HepG2 (cell line): ENCODE measurements around the gene VPS37B. TPM values are rescaled to one million over a fixed set of nuclear protein-coding genes. Genes with fewer than 3 reads are reported as not detected.

Source experiments
- ATAC-seq: fragments of 200-7000 bp; cut with Tn5 transposase; 3 replicates; pipeline ENCODE4 v1.9.1; 2020; ENCODE audit warnings: mild to moderate bottlenecking, moderate library complexity
- BruUV-seq: library from RNA; stranded (reverse); fragments of 400-500 nt; replicated peaks from 2 replicates; lab custom pipeline; 2021; lab: Mats Ljungman, UMichigan
- CTCF ChIA-PET: fragments of 300-600 bp; formaldehyde crosslinking; extraction: SDS; loops from one replicate; lab custom pipeline; 2021; ENCODE audit warnings: low total read pairs, inconsistent platforms, low intra/inter-chr PET ratio; lab: Yijun Ruan, JAX
- POLR2A ChIA-PET: fragments of 350-600 bp; sonication (Branson Sonifier 250); formaldehyde crosslinking; loops from one replicate; lab custom pipeline; 2020; ENCODE audit warnings: antibody characterized with exemption, inconsistent platforms; lab: Yijun Ruan, JAX
- DNase-seq: peaks from one replicate; pipeline ENCODE4 v3.0.0-alpha.2; 2015; ENCODE audit warnings: low spot score
- FAIRE-seq: peaks from 3 replicates; lab custom pipeline; 2011; peaks lifted over from hg19 to GRCh38; lab: Jason Lieb, UNC
- H2AFZ ChIP-seq: one replicate; pipeline ENCODE4 v1.6.1; 2011; ENCODE audit warnings: low read length, inconsistent platforms
- H3K27ac ChIP-seq: fragments of 300-600 bp; 3 replicates; pipeline ENCODE4 v1.8.0; 2011; ENCODE audit warnings: mixed run types, mild to moderate bottlenecking, mixed read lengths, low read length, inconsistent platforms; ENCODE audit not compliant: insufficient read depth; ENCODE audit errors: extremely low read length
- H3K27me3 ChIP-seq, 2 experiments: fragments of 200-600 bp in 1 of 2; 2 replicates in 1 of 2; 3 replicates in 1 of 2; pipeline versions ENCODE4 v1.6.0 to v1.8.0; 2011; ENCODE audit warnings: low read length in 2 of 2, mild to moderate bottlenecking in 2 of 2, moderate library complexity in 2 of 2, inconsistent platforms in 1 of 2; ENCODE audit not compliant: insufficient read depth in 2 of 2, control insufficient read depth in 1 of 2
- H3K36me3 ChIP-seq, 2 experiments: fragments of 200-600 bp in 1 of 2; replicated peaks in 1 of 2; 2 replicates in 1 of 2; 3 replicates in 1 of 2; pipeline versions ENCODE4 v1.5.1 to v1.8.0; 2011; ENCODE audit warnings: low read length in 2 of 2, inconsistent platforms in 1 of 2; ENCODE audit not compliant: insufficient read depth in 2 of 2, control insufficient read depth in 1 of 2
- H3K4me1 ChIP-seq: 2 replicates; pipeline ENCODE4 v1.5.1; 2012; ENCODE audit warnings: low read length, inconsistent platforms; ENCODE audit not compliant: insufficient read depth
- H3K4me2 ChIP-seq: 2 replicates; pipeline ENCODE4 v1.6.0; 2011; ENCODE audit warnings: low read depth, low read length, inconsistent platforms
- H3K4me3 ChIP-seq, 3 experiments: fragments of 200-600 bp in 1 of 3; sonication (generic), shearing (Covaris generic) in 1 of 3; replicated peaks in 1 of 3; 2 replicates each; pipeline ENCODE4 v1.5.1; 2011 to 2016; ENCODE audit warnings: low read length in 3 of 3, inconsistent platforms in 2 of 3, low read depth in 2 of 3, mild to moderate bottlenecking in 2 of 3, control low read depth in 1 of 3, mixed read lengths in 1 of 3; ENCODE audit not compliant: insufficient read depth in 1 of 3
- H3K79me2 ChIP-seq: one replicate; pipeline ENCODE4 v1.6.1; 2011; ENCODE audit warnings: low read length, inconsistent platforms; ENCODE audit not compliant: insufficient read depth
- H3K9ac ChIP-seq: 2 replicates; pipeline ENCODE4 v1.6.0; 2011; ENCODE audit warnings: mild to moderate bottlenecking, low read depth, low read length, inconsistent platforms; ENCODE audit not compliant: insufficient read depth
- H3K9me3 ChIP-seq: 2 replicates; pipeline ENCODE4 v1.5.1; 2012; ENCODE audit warnings: mild to moderate bottlenecking, low read length
- H4K20me1 ChIP-seq: 2 replicates; pipeline ENCODE4 v1.6.0; 2011; ENCODE audit warnings: inconsistent platforms, mild to moderate bottlenecking, low read length, moderate library complexity; ENCODE audit not compliant: insufficient read depth
- FOSL2 ChIP-seq: sonication (generic); formaldehyde crosslinking; IDR thresholded peaks from 2 replicates; pipeline ENCODE4 v1.4.0; 2020; ENCODE audit warnings: missing genetic modification reagents
- HNRNPL ChIP-seq: fragments of 200-400 bp; formaldehyde crosslinking; IDR thresholded peaks from 2 replicates; pipeline ENCODE4 v1.6.1; 2017; ENCODE audit warnings: mild to moderate bottlenecking, low read depth, low read length
- MED1 ChIP-seq: sonication (generic); formaldehyde crosslinking; IDR thresholded peaks from 2 replicates; pipeline ENCODE4 v1.4.0; 2020; ENCODE audit warnings: missing genetic modification reagents
- RFX3 ChIP-seq: IDR thresholded peaks from 2 replicates; pipeline ENCODE4 v1.6.1; 2016; ENCODE audit warnings: missing biosample characterization, missing genetic modification reagents
- TFDP2 ChIP-seq: sonication (generic); formaldehyde crosslinking; IDR thresholded peaks from 2 replicates; pipeline ENCODE4 v1.4.0; 2020; ENCODE audit warnings: missing genetic modification reagents
- THAP7 ChIP-seq: sonication (generic); formaldehyde crosslinking; IDR thresholded peaks from 2 replicates; pipeline ENCODE4 v1.8.1; 2023; ENCODE audit warnings: mild to moderate bottlenecking, missing genetic modification reagents
- ZBTB38 ChIP-seq: sonication (generic); formaldehyde crosslinking; IDR thresholded peaks from 2 replicates; pipeline ENCODE4 v1.5.1; 2020; ENCODE audit warnings: mild to moderate bottlenecking, missing genetic modification reagents
- ZNF253 ChIP-seq: sonication (generic); formaldehyde crosslinking; IDR thresholded peaks from 2 replicates; pipeline ENCODE4 v1.8.0; 2022; ENCODE audit warnings: mild to moderate bottlenecking, missing genetic modification reagents, borderline replicate concordance
- ZNF383 ChIP-seq: sonication (generic); formaldehyde crosslinking; IDR thresholded peaks from 2 replicates; pipeline ENCODE4 v1.4.0; 2020; ENCODE audit warnings: missing genetic modification reagents, mild to moderate bottlenecking, borderline replicate concordance
- ZNF709 ChIP-seq: sonication (generic); formaldehyde crosslinking; IDR thresholded peaks from 2 replicates; pipeline ENCODE4 v1.5.0; 2020; ENCODE audit warnings: mild to moderate bottlenecking, missing genetic modification reagents
- ZNF780A ChIP-seq: sonication (generic); formaldehyde crosslinking; IDR thresholded peaks from 2 replicates; pipeline ENCODE4 v1.8.0; 2022; ENCODE audit warnings: mild to moderate bottlenecking, missing genetic modification reagents, moderate library complexity
- ZNF790 ChIP-seq: sonication (generic); formaldehyde crosslinking; IDR thresholded peaks from 2 replicates; pipeline ENCODE4 v1.8.0; 2022; ENCODE audit warnings: missing genetic modification reagents, mild to moderate bottlenecking, borderline replicate concordance
- WGBS: methylation state at CpG from one replicate; pipeline ENCODE4 v1.1.6; 2017; ENCODE audit warnings: low lambda C conversion rate; 5-methylcytosine and 5-hydroxymethylcytosine counted together
- in situ Hi-C: cut with HindIII; loops from 2 replicates; pipeline ENCODE4 v1.10.0; 2017; ENCODE audit warnings: low pct_unique_long_range_greater_than_20kb; ENCODE audit not compliant: extremely low pct_ligation_motif_present
- intact Hi-C: fragments of 100-400 bp; cut with micrococcal nuclease; formaldehyde crosslinking; loops from one replicate; pipeline ENCODE4 v1.10.0; 2022; ENCODE audit not compliant: unreplicated experiment
- polyA plus RNA-seq, 8 experiments: library from polyadenylated mRNA; depleted of rRNA in 3 of 8; stranded (reverse) in 7 of 8; unstranded in 1 of 8; fragments of >200 nt; fragmentation: Illumina TruSeq in 4 of 8; extraction: Trizol in 4 of 8; gene quantifications; 2 replicates each; pipeline versions ENCODE4 v1.2.1 to v1.2.3, GENCODE V29; 2011 to 2016; ENCODE audit warnings: low read depth in 4 of 8, missing spikeins in 1 of 8, mixed read lengths in 1 of 8; ENCODE audit not compliant: insufficient read depth in 1 of 8
- total RNA-seq, 5 experiments: library from RNA; depleted of rRNA; stranded (reverse); fragments of >200 nt; fragmentation: Illumina TruSeq; extraction: Trizol; gene quantifications; 2 replicates each; pipeline ENCODE4 v1.2.3, GENCODE V29; 2016; ENCODE audit warnings: low read depth in 1 of 5
- TF ChIP-seq, protein P1 (sequence below): sonication (generic); formaldehyde crosslinking; conservative IDR thresholded peaks from 2 replicates; pipeline ENCODE4 v1.4.0; 2020; ENCODE audit warnings: mild to moderate bottlenecking, missing genetic modification reagents, moderate library complexity
- TF ChIP-seq, protein P2 (sequence below): IDR thresholded peaks from 2 replicates; pipeline ENCODE4 v1.6.1; 2012; ENCODE audit warnings: inconsistent platforms
- TF ChIP-seq, protein P3 (sequence below): sonication (generic); formaldehyde crosslinking; IDR thresholded peaks from 2 replicates; pipeline ENCODE4 v1.8.1; 2023; ENCODE audit warnings: mild to moderate bottlenecking, moderate library complexity, missing genetic modification reagents

The VPS37B gene
- total and polyA plus RNA-seq, 2 of the 13 experiments (the other 11 are each of a cell fraction or from before 2014, with no cell fraction given), result 4.6 to 5.3 TPM

- TF ChIP-seq, protein P1, sequence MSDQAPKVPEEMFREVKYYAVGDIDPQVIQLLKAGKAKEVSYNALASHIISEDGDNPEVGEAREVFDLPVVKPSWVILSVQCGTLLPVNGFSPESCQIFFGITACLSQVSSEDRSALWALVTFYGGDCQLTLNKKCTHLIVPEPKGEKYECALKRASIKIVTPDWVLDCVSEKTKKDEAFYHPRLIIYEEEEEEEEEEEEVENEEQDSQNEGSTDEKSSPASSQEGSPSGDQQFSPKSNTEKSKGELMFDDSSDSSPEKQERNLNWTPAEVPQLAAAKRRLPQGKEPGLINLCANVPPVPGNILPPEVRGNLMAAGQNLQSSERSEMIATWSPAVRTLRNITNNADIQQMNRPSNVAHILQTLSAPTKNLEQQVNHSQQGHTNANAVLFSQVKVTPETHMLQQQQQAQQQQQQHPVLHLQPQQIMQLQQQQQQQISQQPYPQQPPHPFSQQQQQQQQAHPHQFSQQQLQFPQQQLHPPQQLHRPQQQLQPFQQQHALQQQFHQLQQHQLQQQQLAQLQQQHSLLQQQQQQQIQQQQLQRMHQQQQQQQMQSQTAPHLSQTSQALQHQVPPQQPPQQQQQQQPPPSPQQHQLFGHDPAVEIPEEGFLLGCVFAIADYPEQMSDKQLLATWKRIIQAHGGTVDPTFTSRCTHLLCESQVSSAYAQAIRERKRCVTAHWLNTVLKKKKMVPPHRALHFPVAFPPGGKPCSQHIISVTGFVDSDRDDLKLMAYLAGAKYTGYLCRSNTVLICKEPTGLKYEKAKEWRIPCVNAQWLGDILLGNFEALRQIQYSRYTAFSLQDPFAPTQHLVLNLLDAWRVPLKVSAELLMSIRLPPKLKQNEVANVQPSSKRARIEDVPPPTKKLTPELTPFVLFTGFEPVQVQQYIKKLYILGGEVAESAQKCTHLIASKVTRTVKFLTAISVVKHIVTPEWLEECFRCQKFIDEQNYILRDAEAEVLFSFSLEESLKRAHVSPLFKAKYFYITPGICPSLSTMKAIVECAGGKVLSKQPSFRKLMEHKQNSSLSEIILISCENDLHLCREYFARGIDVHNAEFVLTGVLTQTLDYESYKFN (CRISPR knock-in tag), result peak; percentile 60
- TF ChIP-seq ZNF780A (no peak), ZNF253 (CRISPR knock-in tag) (no peak), ZNF383 (CRISPR knock-in tag) (no peak), MED1 (CRISPR knock-in tag) (no peak), FOSL2 (CRISPR knock-in tag) (no peak)
- TF ChIP-seq, protein P2, sequence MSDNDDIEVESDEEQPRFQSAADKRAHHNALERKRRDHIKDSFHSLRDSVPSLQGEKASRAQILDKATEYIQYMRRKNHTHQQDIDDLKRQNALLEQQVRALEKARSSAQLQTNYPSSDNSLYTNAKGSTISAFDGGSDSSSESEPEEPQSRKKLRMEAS, result no peak
Measured at GRCh38 chr12:122843455-122843854, 52.5 kb downstream of the VPS37B start (continued).

- H2AFZ ChIP-seq, result no peak overlapping the region
- peak overlapping the region; percentile 90 for H3K4me2 ChIP-seq
- no peaks in the 10 kb centered on the region for H3K27me3 ChIP-seq
- H4K20me1 ChIP-seq, result peaks cover 8% of the 10 kb centered on the region; the same call in 1 of the 2 replicates
- peaks cover 14% of the 10 kb centered on the region for H3K79me2 ChIP-seq
- H3K4me3 ChIP-seq, result peak overlapping the region; percentile 6 to 58 (median 52); a peak in 4 of 6 replicates
- H3K9ac ChIP-seq, result peak overlapping the region; percentile 44
- peaks cover 71% of the 10 kb centered on the region for H3K4me1 ChIP-seq
- BruUV-seq, result no TSS peak
- ATAC-seq (peak; percentile 61), FAIRE-seq (no peak), DNase-seq (no peak)
- in situ Hi-C loops, result no loop called here
- peak overlapping the region; percentile 37 for H3K27ac ChIP-seq
- 47% methylated on average over 15 of the region's 22 CpGs for WGBS
- POLR2A ChIA-PET, result interaction anchor here (0.9 to 1.6 kb wide), 6 partner anchors 16 to 25 kb away, joined by 3 to 5 read pairs (median 4); no protein-coding TSS in a partner anchor
- CTCF ChIA-PET, result no interaction called here
- H3K9me3 ChIP-seq, result no peaks in the 10 kb centered on the region
- intact Hi-C loops, result loop anchor here (5.0 kb wide), 1 partner anchor 45 kb away; no protein-coding TSS in a partner anchor
- H3K36me3 ChIP-seq, result no peaks in the 10 kb centered on the region
- TF ChIP-seq, protein P3, sequence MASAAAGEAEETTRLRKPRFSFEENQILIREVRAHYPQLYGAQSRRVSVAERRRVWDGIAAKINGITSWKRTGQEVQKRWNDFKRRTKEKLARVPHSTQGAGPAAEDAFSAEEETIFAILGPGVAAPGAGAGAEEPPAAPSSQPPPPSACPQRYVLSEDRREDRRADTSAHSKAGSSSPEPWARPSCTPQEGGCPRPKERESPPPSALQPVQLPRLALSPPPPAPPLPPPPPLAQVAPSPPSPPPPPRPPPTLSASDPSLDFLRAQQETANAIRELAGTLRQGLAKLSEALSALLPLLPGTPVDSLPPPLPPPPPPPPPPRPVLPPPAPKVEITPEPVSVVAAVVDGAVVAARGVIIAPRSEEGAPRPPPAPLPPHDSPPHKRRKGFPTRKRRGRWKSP (CRISPR knock-in tag), result no peak
- TF ChIP-seq ZNF709 (CRISPR knock-in tag), result 0 out of 2 replicates have a peak, but pooled peaks have one; percentile 35
- TF ChIP-seq RFX3, result no peak
- no peak for TF ChIP-seq TFDP2 (CRISPR knock-in tag)
- peak; percentile 84 for TF ChIP-seq ZBTB38 (CRISPR knock-in tag)
- peak; percentile 54; the same call in 1 of the 2 replicates for TF ChIP-seq THAP7 (CRISPR knock-in tag)
- peak; percentile 45; the same call in 1 of the 2 replicates for TF ChIP-seq ZNF790 (CRISPR knock-in tag)
- 0 out of 2 replicates have a peak, but pooled peaks have one; percentile 28 for TF ChIP-seq HNRNPL
Measured at GRCh38 chr12:122842505-122843405, 53.2 kb downstream of the VPS37B start.
